ENCODE measurements around the gene RNF157.

- TF ChIP-seq POLR2A (IDR thresholded peaks at IDR 0.05), result no peak
- no peak for TF ChIP-seq CTCF (IDR thresholded peaks at IDR 0.05)
Observed at GRCh38 chr17:76189741-76190140, 50.6 kb downstream of the RNF157 start.

Measured in adrenal gland (tissue), 5 donors.